HG02759 (cell line): ENCODE data around the gene AP1AR.
"Not testable (repeated sequence)": the region's sequence is repeated elsewhere in the genome, so short reads cannot be mapped to it uniquely, and the experiment has no call there.

Experiments used
- ATAC-seq: cut with Tn5 transposase; IDR thresholded peaks from one replicate; pipeline ENCODE4 v1.9.1; 2021; ENCODE audit warnings: mild to moderate bottlenecking, moderate library complexity; ENCODE audit not compliant: unreplicated experiment

AP1AR gene

DNA sequence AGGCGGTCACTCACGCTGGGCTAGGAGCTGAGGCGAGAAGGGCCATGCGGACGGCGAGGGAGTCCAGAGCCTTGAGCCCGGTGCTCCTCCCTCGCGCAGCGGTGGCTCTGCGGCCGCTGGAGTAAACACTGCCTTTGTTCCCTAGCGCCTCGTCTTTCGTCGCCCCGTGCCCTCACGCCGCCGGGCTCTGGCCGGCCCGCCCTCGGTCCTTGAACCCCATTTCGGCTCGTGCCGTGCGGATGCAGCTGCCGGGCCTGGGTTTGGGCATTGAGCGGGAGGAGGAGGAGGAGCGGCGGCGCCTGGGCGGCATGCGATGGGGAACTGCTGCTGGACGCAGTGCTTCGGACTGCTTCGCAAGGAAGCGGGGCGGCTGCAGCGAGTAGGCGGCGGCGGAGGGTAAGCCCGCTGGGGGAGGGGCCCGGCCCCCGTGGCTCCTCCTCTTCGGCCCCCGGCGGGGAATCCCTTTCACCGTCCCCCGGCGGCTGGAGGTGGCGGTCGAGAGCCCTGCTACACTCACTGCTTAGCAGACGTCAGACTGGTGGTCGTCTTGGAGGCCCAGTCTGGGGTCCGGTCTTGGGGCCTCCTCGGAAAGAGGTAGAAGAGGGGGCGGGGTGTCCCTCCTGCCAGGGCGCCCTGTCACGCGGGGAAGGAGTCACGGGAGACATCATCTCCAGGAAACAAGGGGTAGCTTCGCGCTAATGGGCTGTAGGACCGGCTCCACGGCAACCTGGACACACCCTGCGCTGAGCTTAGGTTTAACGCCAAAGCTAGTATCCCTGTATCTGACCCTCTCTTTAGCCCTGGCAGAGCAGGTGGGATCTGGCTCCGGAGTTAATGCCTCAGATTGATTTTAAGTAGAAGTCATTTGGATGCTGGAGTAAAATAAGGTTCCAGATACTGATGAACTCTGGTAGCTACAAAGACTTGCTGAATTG, at the start of gene AP1AR:
AP1AR (plus strand) TSS at position 9 of the 935 bp plus-strand sequence; CDS start at position 314, 305 bp downstream.
- ATAC-seq, result peak; percentile 68

DNA sequence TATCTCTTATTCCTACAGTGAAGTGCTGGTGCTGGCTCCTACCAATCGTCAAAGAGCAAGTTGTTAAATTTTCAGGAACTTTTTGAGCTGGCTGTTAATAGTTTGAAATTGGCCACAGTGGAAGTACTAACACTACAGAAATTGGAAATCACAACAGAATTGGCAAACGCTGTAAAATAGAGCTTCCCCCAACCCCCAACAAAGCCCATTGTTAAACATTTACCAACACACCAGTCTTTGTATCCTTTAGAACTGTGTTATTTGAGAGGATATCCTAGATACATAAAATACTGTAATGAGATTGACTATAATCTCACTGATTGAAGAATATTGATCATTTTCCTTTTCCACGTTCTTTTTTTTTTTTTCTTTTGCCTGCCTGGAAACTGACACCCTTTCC, 49.0 kb upstream of the AP1AR start:
- no peak for ATAC-seq

- no peak for ATAC-seq
Measured at GRCh38 chr4:112183252-112183651, 48.3 kb upstream of the AP1AR start.

DNA sequence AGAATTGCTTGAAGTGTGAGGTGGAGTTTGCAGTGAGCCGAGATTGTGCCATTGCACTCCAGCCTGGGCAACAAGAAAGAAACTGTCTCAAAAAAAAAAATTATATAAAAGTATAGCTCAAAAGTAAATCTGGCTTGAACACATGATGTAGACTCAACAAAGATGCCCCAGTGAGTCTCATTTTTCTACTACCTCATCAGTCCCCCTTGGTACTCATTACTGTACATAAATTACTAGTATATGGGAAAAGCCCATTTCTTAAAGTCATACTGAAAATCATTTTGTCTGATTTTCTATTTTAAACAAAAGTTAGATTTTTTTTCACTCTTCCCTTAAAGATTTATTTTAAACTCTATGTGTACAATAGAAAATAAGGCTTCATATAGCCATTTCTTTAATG, 47.1 kb upstream of the AP1AR start:
- no peak for ATAC-seq

DNA sequence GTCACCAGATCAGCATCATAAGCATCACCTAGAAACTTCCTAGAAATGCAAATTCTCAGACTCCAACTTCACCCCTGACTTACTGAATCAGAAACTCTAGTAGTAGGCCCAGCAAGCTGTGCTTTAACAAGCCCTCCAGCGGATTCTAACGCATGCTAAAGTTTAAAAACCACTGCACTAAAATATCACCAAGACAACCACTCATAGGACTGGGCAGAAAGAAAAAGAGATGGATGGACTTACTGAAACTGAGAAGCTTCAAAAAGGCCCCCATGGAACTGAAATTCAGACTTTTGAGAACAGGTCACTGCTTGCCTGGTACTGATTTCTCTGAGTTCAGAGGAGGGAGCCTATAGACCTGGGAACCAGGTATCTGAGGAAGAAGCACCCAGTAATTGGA, 46.3 kb upstream of the AP1AR start:
- ATAC-seq, result no peak

DNA sequence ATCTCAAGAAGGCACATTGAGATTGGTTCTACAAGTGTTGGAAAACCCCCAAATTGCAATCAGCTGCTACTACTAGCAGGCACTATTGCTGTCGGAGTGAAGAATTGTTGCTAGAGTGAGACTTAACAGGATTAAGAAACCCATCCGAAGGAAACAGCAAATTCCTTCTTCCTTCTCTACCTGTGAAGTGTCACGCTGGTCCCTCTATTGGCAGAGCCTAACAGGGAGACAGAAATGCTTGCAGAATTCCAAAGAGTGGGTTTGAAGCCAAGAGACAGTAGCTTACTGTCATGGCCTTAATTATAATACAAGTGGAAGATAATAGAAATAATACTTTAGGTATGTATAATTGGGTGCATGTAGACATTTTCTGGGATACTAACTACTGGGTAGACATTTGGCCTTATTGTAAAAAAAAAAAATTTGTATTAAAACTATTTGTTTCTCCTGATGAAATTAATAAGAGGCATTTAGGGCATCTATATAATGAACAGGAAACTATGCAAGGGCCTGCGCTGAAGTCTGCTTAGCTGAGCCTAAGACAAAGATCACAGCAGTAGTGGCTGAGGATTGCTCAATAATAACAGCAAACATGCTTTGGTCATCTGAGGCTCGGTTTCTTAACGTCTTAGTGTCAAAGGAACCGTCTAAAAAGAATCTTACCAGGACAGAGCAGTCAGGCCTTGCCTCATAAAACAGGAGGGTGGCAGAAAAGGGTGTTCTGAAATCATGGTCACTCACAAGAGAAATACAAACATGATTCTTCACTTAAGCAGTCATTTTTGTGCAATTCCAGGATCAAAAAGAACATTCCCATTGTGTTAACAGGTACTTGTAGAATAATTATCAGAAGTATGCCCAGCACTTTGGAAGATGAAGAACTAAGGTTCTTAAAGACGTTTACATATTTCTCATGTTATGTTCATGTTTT, 45.6 kb upstream of the AP1AR start:
- no peak for ATAC-seq

DNA sequence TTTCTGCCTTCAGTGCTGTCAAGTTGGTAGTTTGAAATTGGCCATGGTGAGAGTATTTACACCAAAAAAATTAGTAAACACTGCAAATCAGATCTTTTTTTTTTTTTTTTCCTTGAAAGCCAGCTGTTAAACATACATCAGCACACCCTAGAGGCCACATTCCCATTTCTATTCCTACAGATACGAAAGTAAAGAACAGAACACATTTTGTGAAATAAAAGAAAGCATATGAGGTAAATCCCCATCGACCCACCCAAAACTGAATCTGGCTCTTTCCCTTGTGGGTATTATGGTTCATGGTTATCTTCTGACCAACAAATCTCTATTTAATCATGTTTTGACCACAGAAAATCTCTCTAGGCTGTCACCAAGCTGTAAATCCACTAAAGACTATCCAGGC, 41.8 kb upstream of the AP1AR start:
- ATAC-seq, result no peak

GRCh38 chr4:112190684-112191083, 40.9 kb upstream of the AP1AR start:
- ATAC-seq, result no peak

- no peak for ATAC-seq
Measured at GRCh38 chr4:112196461-112196860, 35.1 kb upstream of the AP1AR start.

- ATAC-seq, result peak; percentile 11
Measured at GRCh38 chr4:112199041-112199440, 32.5 kb upstream of the AP1AR start.

DNA sequence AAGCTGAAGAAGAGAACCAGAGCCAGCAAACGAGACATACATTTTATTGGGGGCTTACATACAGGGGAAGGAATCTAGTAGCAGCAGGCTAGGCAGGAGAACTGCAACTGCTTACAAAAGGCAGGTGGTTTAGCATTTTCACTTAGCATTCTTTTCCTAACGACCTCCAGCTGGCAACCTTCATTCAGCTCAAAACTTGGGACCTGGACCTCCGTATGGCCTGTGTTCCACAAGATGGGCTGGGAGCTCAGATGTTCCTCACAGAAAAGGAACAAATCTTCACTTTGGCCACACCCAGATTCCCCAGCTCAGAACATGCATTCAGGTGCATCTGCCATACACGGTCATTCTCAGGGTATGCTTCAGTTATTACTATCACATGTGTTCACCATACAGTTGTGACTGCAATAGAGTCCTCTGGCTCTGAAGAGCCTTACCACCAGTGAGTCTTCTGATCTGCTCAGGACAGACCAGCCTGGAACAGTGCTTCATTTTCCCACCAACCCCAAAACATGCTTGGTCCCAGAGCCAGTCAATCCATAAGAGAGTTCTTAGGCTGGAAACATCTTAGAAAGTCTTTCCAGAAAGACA, 29.6 kb upstream of the AP1AR start:
- ATAC-seq, result peak; percentile 47

DNA sequence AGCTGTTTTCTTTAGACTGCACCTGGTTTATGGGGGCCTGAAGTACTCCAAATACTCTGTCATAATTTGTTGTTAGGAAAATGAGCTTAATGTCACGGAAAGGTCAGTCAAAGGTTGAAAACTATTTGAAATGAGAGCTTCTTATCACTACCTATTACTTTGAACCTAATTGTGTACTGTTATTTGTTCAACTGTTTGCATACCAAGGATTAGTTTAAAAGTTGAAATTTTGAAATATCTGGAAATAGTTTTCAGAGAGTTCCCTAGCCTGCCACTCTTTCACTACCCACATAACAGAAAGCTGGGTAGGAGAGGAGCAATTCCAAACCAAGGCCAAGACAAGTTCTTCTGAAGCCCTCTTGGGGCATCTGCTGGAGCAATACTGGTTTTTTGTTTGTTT, 28.0 kb upstream of the AP1AR start:
- ATAC-seq, result no peak

DNA sequence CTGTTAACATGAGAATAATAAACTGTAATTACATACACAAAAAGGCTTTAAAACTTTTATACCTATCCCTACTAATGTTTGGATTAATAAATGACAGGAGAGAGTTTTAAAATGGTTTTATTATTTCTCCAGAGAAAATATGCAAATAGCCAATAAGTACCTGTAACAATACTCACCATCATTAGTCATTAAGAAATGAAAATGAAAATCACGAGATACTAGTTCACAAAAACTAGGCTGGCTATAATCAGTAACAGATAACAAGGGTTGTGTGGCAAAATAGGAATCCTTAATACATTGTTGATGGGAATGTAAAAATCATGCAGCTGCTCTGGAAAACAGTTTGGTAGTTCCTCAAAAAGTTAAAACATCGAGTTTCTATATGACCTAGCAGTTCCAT, 25.2 kb upstream of the AP1AR start:
- no peak for ATAC-seq

GRCh38 chr4:112208137-112209095, 23.2 kb upstream of the AP1AR start:
- ATAC-seq, result not testable (repeated sequence)

DNA sequence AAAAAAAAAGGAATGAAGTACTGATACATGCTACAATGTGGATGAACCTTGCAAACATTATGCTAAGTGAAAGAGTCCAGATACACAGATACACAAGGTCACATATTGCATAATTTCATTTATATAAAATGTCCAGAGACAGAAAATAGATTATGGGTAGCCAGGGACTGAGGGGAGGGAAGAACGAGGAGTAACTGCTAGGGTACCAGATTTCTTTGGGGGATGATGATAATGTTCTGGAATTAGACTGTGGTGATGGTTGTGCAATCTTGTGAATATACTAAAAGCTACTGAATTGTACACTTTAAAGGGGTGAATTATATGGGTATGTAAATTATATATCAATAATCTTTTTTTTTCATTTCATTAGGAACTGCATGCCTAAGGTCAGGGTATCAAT, 20.8 kb upstream of the AP1AR start:
- no peak for ATAC-seq

- peak; percentile 55 for ATAC-seq
Measured at GRCh38 chr4:112213091-112213490, 18.5 kb upstream of the AP1AR start.

DNA sequence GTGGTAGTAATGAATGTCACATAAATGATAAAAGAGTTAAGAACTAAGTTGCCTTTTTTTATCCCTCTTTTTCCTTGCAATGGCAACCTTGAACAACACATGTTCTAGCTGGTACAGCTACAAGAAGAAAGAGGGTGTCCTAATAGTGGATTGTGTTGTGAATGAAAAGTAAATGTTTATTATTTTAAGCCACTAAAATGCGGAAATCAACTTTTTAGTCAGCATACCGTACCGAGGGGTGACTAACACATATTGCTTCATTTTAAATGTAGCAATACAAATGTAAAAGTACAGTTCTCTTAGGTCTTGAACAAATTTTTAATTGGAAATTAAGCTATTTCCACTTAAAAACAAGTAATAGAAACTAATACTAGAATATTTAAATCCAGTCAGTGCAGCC, 17.7 kb upstream of the AP1AR start:
- no peak for ATAC-seq

GRCh38 chr4:112214390-112215264, 17.0 kb upstream of the AP1AR start:
- no peak for ATAC-seq

GRCh38 chr4:112219826-112220366, 11.7 kb upstream of the AP1AR start:
- ATAC-seq, result no peak
